Activated CD8-positive, alpha-beta T cell treated with anti-CD3 and anti-CD28 coated beads for 36 hours (primary cell): ENCODE measurements around the gene KCNAB1. TPM values are rescaled to one million over a fixed set of nuclear protein-coding genes. Genes with fewer than 3 reads are reported as not detected.

ENCODE experiments used
- ATAC-seq: fragments of 200-7000 bp; cut with Tn5 transposase; one replicate; pipeline ENCODE4 v1.10.0; 2021; ENCODE audit warnings: mild to moderate bottlenecking, moderate library complexity
- CTCF ChIA-PET: fragments of 350-600 bp; sonication (Branson Sonifier 250); formaldehyde crosslinking; loops from one replicate; lab custom pipeline; 2021; ENCODE audit warnings: antibody characterized with exemption; lab: Charles Lee
- POLR2A ChIA-PET: fragments of 350-600 bp; sonication (Branson Sonifier 250); formaldehyde crosslinking; loops from one replicate; lab custom pipeline; 2021; ENCODE audit warnings: antibody characterized with exemption; lab: Charles Lee
- DNase-seq: peaks from one replicate; pipeline ENCODE4 v3.0.0-alpha.2; 2020
- H3K27ac Mint-ChIP-seq: one replicate; pipeline ENCODE4 v1.8.0; 2021; ENCODE audit warnings: mild to moderate bottlenecking, mixed read lengths
- H3K27me3 Mint-ChIP-seq: one replicate; pipeline ENCODE4 v1.8.0; 2021; ENCODE audit warnings: mixed read lengths
- H3K36me3 Mint-ChIP-seq: one replicate; pipeline ENCODE4 v1.8.0; 2021; ENCODE audit warnings: low read depth, mixed read lengths
- H3K4me1 Mint-ChIP-seq: one replicate; pipeline ENCODE4 v1.8.0; 2021; ENCODE audit warnings: low read depth, mixed read lengths
- H3K4me3 Mint-ChIP-seq: one replicate; pipeline ENCODE4 v1.8.0; 2021; ENCODE audit warnings: mild to moderate bottlenecking, moderate library complexity, mixed read lengths
- H3K9me3 Mint-ChIP-seq: one replicate; pipeline ENCODE4 v1.8.0; 2021; ENCODE audit warnings: mixed read lengths
- CTCF ChIP-seq: fragments of 200-600 bp; IDR thresholded peaks from one replicate; pipeline ENCODE4 v1.8.0; 2022; ENCODE audit warnings: antibody characterized with exemption, mild to moderate bottlenecking
- intact Hi-C: fragments of 100-400 bp; cut with micrococcal nuclease; formaldehyde crosslinking; loops from one replicate; pipeline ENCODE4 v1.10.0; 2022
- total RNA-seq, 2 experiments: library from RNA; stranded (reverse); gene quantifications; one replicate each; pipeline ENCODE4 v1.2.3, GENCODE V29; 2021

Gene KCNAB1
- total RNA-seq, 2 experiments from 2014 or later = not detected

GRCh38 chr3:156416846-156417558 is 296.6 kb downstream of the KCNAB1 start:
- Mint-ChIP-seq H3K9me3 (no peaks in the 10 kb centered on the region), H3K27ac (no peak overlapping the region), H3K4me3 (no peak overlapping the region), H3K36me3 (no peaks in the 10 kb centered on the region), H3K4me1 (no peaks in the 10 kb centered on the region), H3K27me3 (peaks cover 4% of the 10 kb centered on the region)
- CTCF ChIA-PET = interaction anchor here (1.4 kb wide), 1 partner anchor 266 kb away, joined by 3 read pairs; no protein-coding TSS in a partner anchor
- ATAC-seq (no peak), DNase-seq (no peak)
- POLR2A ChIA-PET = no interaction called here
- TF ChIP-seq CTCF = no peak
- intact Hi-C loops = no loop called here

- no peak for TF ChIP-seq CTCF
- H3K9me3 Mint-ChIP-seq = no peaks in the 10 kb centered on the region
- intact Hi-C loops = no loop called here
Observed at GRCh38 chr3:156417559-156418132, 297.3 kb downstream of the KCNAB1 start.

GRCh38 chr3:156418428-156418827 is 298.1 kb downstream of the KCNAB1 start:
- H3K36me3 Mint-ChIP-seq = no peaks in the 10 kb centered on the region
- no peak overlapping the region for H3K27ac Mint-ChIP-seq
- no peaks in the 10 kb centered on the region for H3K9me3 Mint-ChIP-seq
- intact Hi-C loops = no loop called here
- POLR2A ChIA-PET = no interaction called here
- DNase-seq (no peak), ATAC-seq (no peak)
- no peak for TF ChIP-seq CTCF
- no peak overlapping the region for H3K4me3 Mint-ChIP-seq
- CTCF ChIA-PET = interaction anchor here (1.4 kb wide), 1 partner anchor 268 kb away, joined by 3 read pairs; no protein-coding TSS in a partner anchor
- H3K4me1 Mint-ChIP-seq = no peaks in the 10 kb centered on the region
- peaks cover 2% of the 10 kb centered on the region for H3K27me3 Mint-ChIP-seq

More at GRCh38 chr3:156417559-156418132, 297.3 kb downstream of the KCNAB1 start:
- no peaks in the 10 kb centered on the region for H3K36me3 Mint-ChIP-seq
- ATAC-seq = no peak
- no peak overlapping the region for H3K4me3 Mint-ChIP-seq
- DNase-seq = no peak
- H3K27me3 Mint-ChIP-seq = peaks cover 4% of the 10 kb centered on the region
- no peaks in the 10 kb centered on the region for H3K4me1 Mint-ChIP-seq
- CTCF ChIA-PET = interaction anchor here (1.4 kb wide), 1 partner anchor 267 kb away, joined by 3 read pairs; no protein-coding TSS in a partner anchor
- POLR2A ChIA-PET = no interaction called here
- no peak overlapping the region for H3K27ac Mint-ChIP-seq

GRCh38 chr3:156421534-156421933 is 301.2 kb downstream of the KCNAB1 start:
- Mint-ChIP-seq H3K4me3 (no peak overlapping the region), H3K27ac (no peak overlapping the region), H3K27me3 (peaks cover 2% of the 10 kb centered on the region), H3K9me3 (no peaks in the 10 kb centered on the region), H3K36me3 (no peaks in the 10 kb centered on the region), H3K4me1 (no peaks in the 10 kb centered on the region)
- TF ChIP-seq CTCF = no peak
- ChIA-PET CTCF (no interaction called here), POLR2A (no interaction called here)
- intact Hi-C loops = no loop called here
- no peak for ATAC-seq
- DNase-seq = no peak

GRCh38 chr3:156424758-156425157 is 304.4 kb downstream of the KCNAB1 start:
- no peaks in the 10 kb centered on the region for H3K9me3 Mint-ChIP-seq
- DNase-seq (no peak), ATAC-seq (no peak)
- ChIA-PET POLR2A (interaction anchor here (0.5 kb wide), 1 partner anchor 272 kb away, joined by 3 read pairs; no protein-coding TSS in a partner anchor), CTCF (interaction anchor here (1.4 to 1.5 kb wide), 2 partner anchors 18 to 84 kb away, joined by 3 read pairs; no protein-coding TSS in a partner anchor)
- no peak overlapping the region for H3K4me3 Mint-ChIP-seq
- no peaks in the 10 kb centered on the region for H3K27me3 Mint-ChIP-seq
- H3K27ac Mint-ChIP-seq = no peak overlapping the region
- intact Hi-C loops = no loop called here
- H3K4me1 Mint-ChIP-seq = no peaks in the 10 kb centered on the region
- H3K36me3 Mint-ChIP-seq = no peaks in the 10 kb centered on the region
- TF ChIP-seq CTCF = no peak
